GM12878 (cell line): ENCODE results near the gene STRBP. TPM values are rescaled to one million over a fixed set of nuclear protein-coding genes. Genes with fewer than 3 reads are reported as not detected.

Experiments
- ATAC-seq: fragments of 200-7000 bp; cut with Tn5 transposase; 3 replicates; pipeline ENCODE4 v1.9.1; 2020; ENCODE audit warnings: mild to moderate bottlenecking, moderate library complexity
- BruUV-seq: library from RNA; stranded (reverse); fragments of 400-500 nt; replicated peaks from 2 replicates; lab custom pipeline; 2021; lab: Mats Ljungman, UMichigan
- CTCF ChIA-PET: fragments of 300-600 bp; sonication (Branson Sonifier 250); formaldehyde crosslinking; extraction: SDS; loops from one replicate; lab custom pipeline; 2021; ENCODE audit warnings: inconsistent platforms; lab: Yijun Ruan, JAX
- POLR2A ChIA-PET: fragments of 350-600 bp; formaldehyde crosslinking; extraction: SDS; loops from one replicate; lab custom pipeline; 2021; ENCODE audit warnings: inconsistent platforms; lab: Charles Lee
- RAD21 ChIA-PET: fragments of 300-600 bp; sonication (Branson Sonifier 250); formaldehyde crosslinking; loops from one replicate; lab custom pipeline; 2023; ENCODE audit warnings: antibody characterized with exemption; ENCODE audit not compliant: unreplicated experiment; lab: Charles Lee
- SMC1A ChIA-PET: fragments of 300-600 bp; sonication (Branson Sonifier 250); formaldehyde crosslinking; loops from one replicate; lab custom pipeline; 2023; ENCODE audit not compliant: unreplicated experiment, uncharacterized antibody; lab: Charles Lee
- DNase-seq: peaks from one replicate; pipeline ENCODE4 v3.0.0-alpha.2; 2011; ENCODE audit warnings: low read depth, low spot score
- FAIRE-seq: peaks from 3 replicates; lab custom pipeline; 2011; peaks lifted over from hg19 to GRCh38; lab: Jason Lieb, UNC
- H2AFZ ChIP-seq: 2 replicates; pipeline ENCODE4 v1.6.0; 2011; ENCODE audit warnings: low read depth, low read length, control low read depth; ENCODE audit not compliant: control insufficient read depth
- H3K27ac ChIP-seq: 2 replicates; pipeline ENCODE4 v1.5.1; 2011; ENCODE audit warnings: control low read depth; ENCODE audit not compliant: control insufficient read depth, insufficient read depth
- H3K27me3 ChIP-seq, 2 experiments: replicated peaks in 1 of 2; 2 replicates each; pipeline versions ENCODE4 v1.6.0 to v1.6.1; 2011; ENCODE audit warnings: low read length in 1 of 2; ENCODE audit not compliant: control insufficient read depth in 2 of 2, insufficient read depth in 2 of 2
- H3K36me3 ChIP-seq, 2 experiments: 2 replicates each; pipeline ENCODE4 v1.5.1; 2011; ENCODE audit warnings: low read length in 1 of 2; ENCODE audit not compliant: control insufficient read depth in 2 of 2, insufficient read depth in 2 of 2
- H3K4me1 ChIP-seq: 2 replicates; pipeline ENCODE4 v1.6.1; 2011; ENCODE audit warnings: mild to moderate bottlenecking, low read length, moderate library complexity, mixed read lengths; ENCODE audit not compliant: control insufficient read depth, insufficient read depth
- H3K4me2 ChIP-seq: 2 replicates; pipeline ENCODE4 v1.6.0; 2011; ENCODE audit warnings: control low read depth; ENCODE audit not compliant: control insufficient read depth, insufficient read depth
- H3K4me3 ChIP-seq: fragments of 200-600 bp; sonication (generic); 2 replicates; pipeline ENCODE4 v1.5.1; 2016
- H3K79me2 ChIP-seq: 2 replicates; pipeline ENCODE4 v1.6.0; 2011; ENCODE audit warnings: low read length; ENCODE audit not compliant: control insufficient read depth, insufficient read depth
- H3K9ac ChIP-seq: 2 replicates; pipeline ENCODE4 v1.8.0; 2011; ENCODE audit warnings: low read length, control low read depth, mixed read lengths; ENCODE audit not compliant: control insufficient read depth, insufficient read depth
- H3K9me3 ChIP-seq: replicated peaks from 3 replicates; pipeline ENCODE4 v1.5.1; 2011; ENCODE audit warnings: mild to moderate bottlenecking, low read length; ENCODE audit not compliant: control insufficient read depth, insufficient read depth
- H4K20me1 ChIP-seq: 2 replicates; pipeline ENCODE4 v1.6.0; 2011; ENCODE audit not compliant: control insufficient read depth, insufficient read depth
- IRF5 ChIP-seq: fragments of 450-650 bp; IDR thresholded peaks from 2 replicates; pipeline ENCODE4 v1.6.1; 2017; ENCODE audit warnings: borderline replicate concordance
- MXI1 ChIP-seq: fragments of 150-350 bp; IDR thresholded peaks from 2 replicates; pipeline ENCODE4 v1.6.1; 2011; ENCODE audit warnings: low read depth, mild to moderate bottlenecking, inconsistent platforms, low read length, improper control_type of control experiment
- SIN3A ChIP-seq: IDR thresholded peaks from 2 replicates; pipeline ENCODE4 v1.6.1; 2012; ENCODE audit warnings: low read depth, low read length, improper control_type of control experiment
- ZBED1 ChIP-seq: IDR thresholded peaks from 2 replicates; pipeline ENCODE4 v1.6.1; 2016; ENCODE audit warnings: borderline replicate concordance
- ZNF384 ChIP-seq: IDR thresholded peaks from 2 replicates; pipeline ENCODE4 v1.6.1; 2012; ENCODE audit warnings: low read depth, mild to moderate bottlenecking, low read length, improper control_type of control experiment, borderline replicate concordance
- WGBS: methylation state at CpG from one replicate; pipeline ENCODE4 v1.1.6; 2016; ENCODE audit warnings: low lambda C conversion rate; ENCODE audit not compliant: insufficient replicate concordance, insufficient coverage; ENCODE audit errors: missing lambda C conversion rate; 5-methylcytosine and 5-hydroxymethylcytosine counted together
- in situ Hi-C: fragments of 300-500 bp; cut with MboI; formaldehyde crosslinking; loops from 9 replicates; pipeline ENCODE4 v1.14.3; 2018; ENCODE audit warnings: mixed read lengths
- intact Hi-C: fragments of 100-400 bp; cut with micrococcal nuclease; formaldehyde crosslinking; loops from one replicate; pipeline ENCODE4 v1.14.2; 2022; ENCODE audit not compliant: unreplicated experiment
- polyA plus RNA-seq, 11 experiments: library from polyadenylated mRNA; depleted of rRNA in 4 of 11; unstranded in 6 of 11; stranded (reverse) in 5 of 11; fragments of >200 nt; fragmentation: Nextera tagmentation in 4 of 11; fragmentation: Illumina TruSeq in 1 of 11; extraction: Ambion mirVana in 4 of 11; extraction: Trizol in 1 of 11; gene quantifications; 1 replicate in 1 of 11; 2 replicates in 10 of 11; pipeline versions ENCODE4 v1.2.1 to v1.2.3, GENCODE V29; 2011 to 2016; ENCODE audit warnings: inconsistent platforms in 2 of 11, missing spikeins in 2 of 11, low read depth in 1 of 11
- total RNA-seq, 4 experiments: library from RNA; depleted of rRNA in 3 of 4; stranded (reverse); fragments of >200 nt in 3 of 4; fragmentation: Illumina TruSeq in 1 of 4; extraction: Trizol in 1 of 4; gene quantifications; 2 replicates each; pipeline versions ENCODE4 v1.2.1 to v1.2.3, GENCODE V29; 2013 to 2021
- TF ChIP-seq, protein P1 (sequence below): fragments of 450-650 bp; IDR thresholded peaks from 2 replicates; pipeline ENCODE4 v1.6.1; 2014; ENCODE audit warnings: mild to moderate bottlenecking
- TF ChIP-seq, protein P2 (sequence below), 3 experiments: IDR thresholded peaks in 2 of 3; conservative IDR thresholded peaks in 1 of 3; 2 replicates each; pipeline ENCODE4 v1.5.1; 2011; ENCODE audit warnings: low read depth in 3 of 3, low read length in 3 of 3, mild to moderate bottlenecking in 3 of 3, control low read depth in 2 of 3, moderate library complexity in 2 of 3, inconsistent platforms in 1 of 3, mixed read lengths in 1 of 3; ENCODE audit not compliant: control insufficient read depth in 2 of 3, insufficient read depth in 1 of 3; ENCODE audit errors: extremely low read depth in 1 of 3
- TF ChIP-seq, protein P3 (sequence below): IDR thresholded peaks from 2 replicates; pipeline ENCODE4 v1.6.1; 2011; ENCODE audit warnings: low read depth, low read length, improper control_type of control experiment, borderline replicate concordance

The STRBP gene
- total and polyA plus RNA-seq, 10 of the 15 experiments (the other 5 are each of a cell fraction or from before 2014, with no cell fraction given): 31.0 to 96.8 (median 71.4) TPM

DNA sequence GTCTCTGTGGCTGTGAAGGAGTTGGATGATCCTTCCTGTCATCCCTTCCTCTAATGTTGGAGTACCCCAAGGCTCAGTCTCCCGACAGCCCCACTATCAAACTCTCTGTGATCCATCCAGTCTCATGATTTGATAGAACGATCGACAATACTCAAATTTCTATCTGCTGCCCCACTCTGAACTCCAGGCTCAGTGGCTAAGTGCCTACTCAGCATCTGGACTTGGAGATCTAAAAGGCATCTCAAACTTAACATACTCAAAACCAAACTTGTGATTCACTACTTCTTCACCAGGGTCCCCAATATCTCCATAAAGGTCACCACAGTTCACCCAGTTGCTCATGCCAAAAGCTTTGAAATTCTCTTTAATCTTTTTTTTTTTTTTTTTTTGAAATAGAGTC lies 15.1 kb upstream of the STRBP start (continued):
- no peak for TF ChIP-seq IRF5
- TF ChIP-seq ZNF384: no peak

GRCh38 chr9:123283048-123283408 lies 14.6 kb upstream of the STRBP start:
- Histone ChIP-seq H3K4me3 (no peak overlapping the region), H3K4me1 (no peaks in the 10 kb centered on the region), H4K20me1 (no peaks in the 10 kb centered on the region), H3K4me2 (no peak overlapping the region), H3K9me3 (peaks cover 4% of the 10 kb centered on the region; the same call in 2 of the 3 replicates), H3K79me2 (no peaks in the 10 kb centered on the region), H2AFZ (no peak overlapping the region), H3K27ac (no peak overlapping the region), H3K36me3 (no peaks in the 10 kb centered on the region), H3K27me3 (no peaks in the 10 kb centered on the region), H3K9ac (no peak overlapping the region)
- in situ Hi-C loops: no loop called here
- ChIA-PET RAD21 (interaction anchor here (1.3 kb wide), 1 partner anchor 20 kb away, joined by 4 read pairs; no protein-coding TSS in a partner anchor), CTCF (no interaction called here), SMC1A (interaction anchor here (0.5 to 1.6 kb wide), 5 partner anchors 13 to 162 kb away, joined by 3 to 10 read pairs (median 3); no protein-coding TSS in a partner anchor), POLR2A (interaction anchor here (0.6 kb wide), 2 partner anchors 45 to 78 kb away, joined by 3 read pairs; no protein-coding TSS in a partner anchor)
- BruUV-seq: no TSS peak
- intact Hi-C loops: no loop called here
- ATAC-seq: no peak
- no peak for FAIRE-seq
- WGBS: 73% methylated on average over 5 of the region's 5 CpGs
- DNase-seq: no peak
- TF ChIP-seq SIN3A (no peak), MXI1 (no peak), ZBED1 (no peak)
- TF ChIP-seq, protein P1, sequence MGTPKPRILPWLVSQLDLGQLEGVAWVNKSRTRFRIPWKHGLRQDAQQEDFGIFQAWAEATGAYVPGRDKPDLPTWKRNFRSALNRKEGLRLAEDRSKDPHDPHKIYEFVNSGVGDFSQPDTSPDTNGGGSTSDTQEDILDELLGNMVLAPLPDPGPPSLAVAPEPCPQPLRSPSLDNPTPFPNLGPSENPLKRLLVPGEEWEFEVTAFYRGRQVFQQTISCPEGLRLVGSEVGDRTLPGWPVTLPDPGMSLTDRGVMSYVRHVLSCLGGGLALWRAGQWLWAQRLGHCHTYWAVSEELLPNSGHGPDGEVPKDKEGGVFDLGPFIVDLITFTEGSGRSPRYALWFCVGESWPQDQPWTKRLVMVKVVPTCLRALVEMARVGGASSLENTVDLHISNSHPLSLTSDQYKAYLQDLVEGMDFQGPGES: no peak
- TF ChIP-seq, protein P2, sequence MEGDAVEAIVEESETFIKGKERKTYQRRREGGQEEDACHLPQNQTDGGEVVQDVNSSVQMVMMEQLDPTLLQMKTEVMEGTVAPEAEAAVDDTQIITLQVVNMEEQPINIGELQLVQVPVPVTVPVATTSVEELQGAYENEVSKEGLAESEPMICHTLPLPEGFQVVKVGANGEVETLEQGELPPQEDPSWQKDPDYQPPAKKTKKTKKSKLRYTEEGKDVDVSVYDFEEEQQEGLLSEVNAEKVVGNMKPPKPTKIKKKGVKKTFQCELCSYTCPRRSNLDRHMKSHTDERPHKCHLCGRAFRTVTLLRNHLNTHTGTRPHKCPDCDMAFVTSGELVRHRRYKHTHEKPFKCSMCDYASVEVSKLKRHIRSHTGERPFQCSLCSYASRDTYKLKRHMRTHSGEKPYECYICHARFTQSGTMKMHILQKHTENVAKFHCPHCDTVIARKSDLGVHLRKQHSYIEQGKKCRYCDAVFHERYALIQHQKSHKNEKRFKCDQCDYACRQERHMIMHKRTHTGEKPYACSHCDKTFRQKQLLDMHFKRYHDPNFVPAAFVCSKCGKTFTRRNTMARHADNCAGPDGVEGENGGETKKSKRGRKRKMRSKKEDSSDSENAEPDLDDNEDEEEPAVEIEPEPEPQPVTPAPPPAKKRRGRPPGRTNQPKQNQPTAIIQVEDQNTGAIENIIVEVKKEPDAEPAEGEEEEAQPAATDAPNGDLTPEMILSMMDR (IDR thresholded peaks at IDR 0.05 in 2 of 3, conservative IDR thresholded peaks at IDR 0.05 in 1 of 3; ENCODE audit: control insufficient read depth in 2 of 3, extremely low read depth in 1 of 3, insufficient read depth in 1 of 3, low read depth in 3 of 3, low read length in 3 of 3): no peak
- TF ChIP-seq, protein P3, sequence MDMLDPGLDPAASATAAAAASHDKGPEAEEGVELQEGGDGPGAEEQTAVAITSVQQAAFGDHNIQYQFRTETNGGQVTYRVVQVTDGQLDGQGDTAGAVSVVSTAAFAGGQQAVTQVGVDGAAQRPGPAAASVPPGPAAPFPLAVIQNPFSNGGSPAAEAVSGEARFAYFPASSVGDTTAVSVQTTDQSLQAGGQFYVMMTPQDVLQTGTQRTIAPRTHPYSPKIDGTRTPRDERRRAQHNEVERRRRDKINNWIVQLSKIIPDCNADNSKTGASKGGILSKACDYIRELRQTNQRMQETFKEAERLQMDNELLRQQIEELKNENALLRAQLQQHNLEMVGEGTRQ: no peak
